CD14-positive monocyte (primary cell): Measurements from ENCODE around the gene FMO1. TPM values are rescaled to one million over a fixed set of nuclear protein-coding genes. Genes with fewer than 3 reads are reported as not detected.
"Not testable (repeated sequence)": the region's sequence is repeated elsewhere in the genome, so short reads cannot be mapped to it uniquely, and the experiment has no call there.

Experiments
- DNase-seq, 3 donors: peaks; one replicate each; pipeline ENCODE4 v3.0.0-alpha.2; 2011 to 2022
- H2AFZ ChIP-seq: 2 replicates; pipeline ENCODE4 v1.6.0; 2012; ENCODE audit warnings: mild to moderate bottlenecking, low read depth, low read length, inconsistent platforms; ENCODE audit not compliant: insufficient read depth, poor library complexity, severe bottlenecking
- H3K27ac ChIP-seq, 2 donors: 1 replicate in 1 of 2; 2 replicates in 1 of 2; pipeline ENCODE4 v1.5.1; 2012 to 2013; ENCODE audit warnings: low read length in 2 of 2, control low read depth in 1 of 2, inconsistent platforms in 1 of 2, low read depth in 1 of 2, mild to moderate bottlenecking in 1 of 2
- H3K27me3 ChIP-seq, 2 donors: one replicate each; pipeline versions ENCODE4 v1.6.0 to v1.6.1; 2011 to 2013; ENCODE audit warnings: low read length in 2 of 2; ENCODE audit not compliant: control insufficient read depth in 2 of 2, insufficient read depth in 2 of 2
- H3K36me3 ChIP-seq, 2 donors: replicated peaks in 1 of 2; 1 replicate in 1 of 2; 2 replicates in 1 of 2; pipeline versions ENCODE4 v1.5.1 to v1.6.1; 2012 to 2013; ENCODE audit warnings: low read length in 2 of 2, control low read depth in 1 of 2, inconsistent platforms in 1 of 2, mild to moderate bottlenecking in 1 of 2; ENCODE audit not compliant: insufficient read depth in 2 of 2, control insufficient read depth in 1 of 2
- H3K4me1 ChIP-seq, 2 donors: 1 replicate in 1 of 2; 2 replicates in 1 of 2; pipeline versions ENCODE4 v1.5.1 to v1.6.1; 2012 to 2013; ENCODE audit warnings: low read length in 2 of 2, control low read depth in 1 of 2, inconsistent platforms in 1 of 2, mild to moderate bottlenecking in 1 of 2, moderate library complexity in 1 of 2; ENCODE audit not compliant: insufficient read depth in 2 of 2, control insufficient read depth in 1 of 2
- H3K4me2 ChIP-seq: replicated peaks from 2 replicates; pipeline ENCODE3; 2012; ENCODE audit warnings: low read length, moderate library complexity, mild to moderate bottlenecking; ENCODE audit not compliant: poor library complexity, severe bottlenecking; ENCODE audit errors: extremely low read depth
- H3K4me3 ChIP-seq, 3 experiments: fragments of 200-600 bp in 1 of 3; sonication (generic) in 1 of 3; replicated peaks in 1 of 3; 1 replicate in 2 of 3; 2 replicates in 1 of 3; pipeline ENCODE4 v1.5.1; 2011 to 2013; ENCODE audit warnings: low read length in 3 of 3, mild to moderate bottlenecking in 3 of 3, control low read depth in 2 of 3, low read depth in 2 of 3, inconsistent platforms in 1 of 3, moderate library complexity in 1 of 3
- H3K79me2 ChIP-seq: 2 replicates; pipeline ENCODE4 v1.6.0; 2012; ENCODE audit warnings: mild to moderate bottlenecking, control low read depth, inconsistent platforms, low read length, moderate library complexity; ENCODE audit not compliant: insufficient read depth
- H3K9ac ChIP-seq: 2 replicates; pipeline ENCODE4 v1.6.0; 2017; ENCODE audit warnings: low read length, mild to moderate bottlenecking; ENCODE audit not compliant: insufficient read depth, poor library complexity, severe bottlenecking
- H3K9me3 ChIP-seq, 2 donors: replicated peaks in 1 of 2; 1 replicate in 1 of 2; 2 replicates in 1 of 2; pipeline versions ENCODE4 v1.5.1 to v1.6.1; 2012 to 2013; ENCODE audit warnings: low read length in 2 of 2, control low read depth in 1 of 2; ENCODE audit not compliant: control insufficient read depth in 1 of 2, insufficient read depth in 1 of 2
- H4K20me1 ChIP-seq: 2 replicates; pipeline ENCODE4 v1.6.0; 2012; ENCODE audit warnings: mild to moderate bottlenecking, low read length, control low read depth, moderate library complexity; ENCODE audit not compliant: insufficient read depth
- H3K27ac Mint-ChIP-seq, 7 donors: one replicate each; pipeline ENCODE4 v1.8.0; 2020; ENCODE audit warnings: mild to moderate bottlenecking in 7 of 7, mixed read lengths in 7 of 7, moderate library complexity in 6 of 7, inconsistent platforms in 2 of 7
- H3K27me3 Mint-ChIP-seq, 3 donors: one replicate each; pipeline ENCODE4 v1.8.0; 2021 to 2022; ENCODE audit warnings: low read depth in 3 of 3, mild to moderate bottlenecking in 3 of 3, mixed read lengths in 3 of 3, moderate library complexity in 3 of 3, inconsistent platforms in 1 of 3
- H3K36me3 Mint-ChIP-seq, 2 donors: one replicate each; pipeline ENCODE4 v1.8.0; 2020; ENCODE audit warnings: mixed read lengths in 2 of 2, inconsistent platforms in 1 of 2, mild to moderate bottlenecking in 1 of 2
- H3K4me1 Mint-ChIP-seq: one replicate; pipeline ENCODE4 v1.8.0; 2020; ENCODE audit warnings: mild to moderate bottlenecking, mixed read lengths
- H3K4me3 Mint-ChIP-seq, 2 donors: one replicate each; pipeline ENCODE4 v1.8.0; 2020; ENCODE audit warnings: mild to moderate bottlenecking in 2 of 2, mixed read lengths in 2 of 2, moderate library complexity in 1 of 2
- H3K9me3 Mint-ChIP-seq, 7 donors: one replicate each; pipeline ENCODE4 v1.8.0; 2020 to 2022; ENCODE audit warnings: mixed read lengths in 7 of 7, mild to moderate bottlenecking in 6 of 7, moderate library complexity in 6 of 7, inconsistent platforms in 2 of 7
- WGBS: methylation state at CpG from one replicate; pipeline ENCODE4 v1.1.5; 2013; ENCODE audit warnings: missing lambda C conversion rate; ENCODE audit not compliant: insufficient coverage; 5-methylcytosine and 5-hydroxymethylcytosine counted together
- intact Hi-C, 2 donors: fragments of 100-400 bp; cut with micrococcal nuclease; formaldehyde crosslinking; loops; one replicate each; pipeline versions ENCODE4 v1.15.0 to v1.15.1; 2023
- polyA plus RNA-seq, 3 donors: library from polyadenylated mRNA; depleted of rRNA in 1 of 3; unstranded in 2 of 3; stranded (reverse) in 1 of 3; fragments of 300-500 nt in 2 of 3; fragments of >200 nt in 1 of 3; fragmentation: Illumina TruSeq in 2 of 3; gene quantifications; 1 replicate in 2 of 3; 2 replicates in 1 of 3; pipeline ENCODE4 v1.2.3, GENCODE V29; 2012 to 2021
- TF ChIP-seq, protein P1 (sequence below): fragments of 200-600 bp; IDR thresholded peaks from one replicate; pipeline ENCODE4 v1.8.0; 2022; ENCODE audit warnings: antibody characterized with exemption, mild to moderate bottlenecking

Gene FMO1
- polyA plus RNA-seq, 3 donors = not detected

DNA sequence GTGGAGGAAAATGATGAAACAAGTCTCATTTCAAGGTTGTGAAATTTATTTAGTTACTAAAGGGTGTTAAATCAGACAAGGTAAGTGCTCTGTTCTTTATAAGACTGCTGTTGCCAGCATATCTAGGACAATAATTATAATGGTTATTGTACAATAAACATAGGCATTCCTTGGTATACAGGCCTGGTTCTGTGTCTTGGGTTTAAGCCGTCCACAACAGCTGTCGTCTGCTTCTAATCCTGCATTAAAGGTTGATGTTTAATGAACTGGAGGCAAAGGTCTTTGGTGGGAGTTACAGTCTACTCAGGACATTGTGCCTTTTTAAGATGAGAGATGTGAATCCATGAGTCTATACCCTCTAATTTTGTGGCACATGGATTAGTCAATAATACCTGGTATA, 42.3 kb downstream of the FMO1 start:
- peaks cover 22% of the 10 kb centered on the region for H3K4me1 Mint-ChIP-seq
- no peak overlapping the region for H3K4me3 Mint-ChIP-seq
- DNase-seq = no peak
- peaks cover 8 to 16% of the 10 kb centered on the region in 2 donors for H3K4me1 ChIP-seq
- peaks cover 0 to 1% (median 0%) of the 10 kb centered on the region in 3 donors for H3K27me3 Mint-ChIP-seq
- no peak overlapping the region for H3K9ac ChIP-seq
- H3K79me2 ChIP-seq = no peaks in the 10 kb centered on the region
- H3K9me3 ChIP-seq = no peaks in the 10 kb centered on the region
- H4K20me1 ChIP-seq = no peaks in the 10 kb centered on the region
- H3K4me2 ChIP-seq = no peak overlapping the region
- H3K9me3 Mint-ChIP-seq = peaks cover 0 to 8% (median 0%) of the 10 kb centered on the region in 7 donors
- H2AFZ ChIP-seq = no peak overlapping the region
- no peaks in the 10 kb centered on the region for H3K36me3 Mint-ChIP-seq
- intact Hi-C loops = no loop called here
- TF ChIP-seq, protein P1, sequence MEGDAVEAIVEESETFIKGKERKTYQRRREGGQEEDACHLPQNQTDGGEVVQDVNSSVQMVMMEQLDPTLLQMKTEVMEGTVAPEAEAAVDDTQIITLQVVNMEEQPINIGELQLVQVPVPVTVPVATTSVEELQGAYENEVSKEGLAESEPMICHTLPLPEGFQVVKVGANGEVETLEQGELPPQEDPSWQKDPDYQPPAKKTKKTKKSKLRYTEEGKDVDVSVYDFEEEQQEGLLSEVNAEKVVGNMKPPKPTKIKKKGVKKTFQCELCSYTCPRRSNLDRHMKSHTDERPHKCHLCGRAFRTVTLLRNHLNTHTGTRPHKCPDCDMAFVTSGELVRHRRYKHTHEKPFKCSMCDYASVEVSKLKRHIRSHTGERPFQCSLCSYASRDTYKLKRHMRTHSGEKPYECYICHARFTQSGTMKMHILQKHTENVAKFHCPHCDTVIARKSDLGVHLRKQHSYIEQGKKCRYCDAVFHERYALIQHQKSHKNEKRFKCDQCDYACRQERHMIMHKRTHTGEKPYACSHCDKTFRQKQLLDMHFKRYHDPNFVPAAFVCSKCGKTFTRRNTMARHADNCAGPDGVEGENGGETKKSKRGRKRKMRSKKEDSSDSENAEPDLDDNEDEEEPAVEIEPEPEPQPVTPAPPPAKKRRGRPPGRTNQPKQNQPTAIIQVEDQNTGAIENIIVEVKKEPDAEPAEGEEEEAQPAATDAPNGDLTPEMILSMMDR = no peak
- H3K36me3 ChIP-seq = no peaks in the 10 kb centered on the region
- H3K27me3 ChIP-seq = no peaks in the 10 kb centered on the region
- no peak overlapping the region for H3K27ac ChIP-seq
- WGBS = 100% methylated on average over 2 of the region's 2 CpGs
- H3K27ac Mint-ChIP-seq = no peak overlapping the region
- no peak overlapping the region for H3K4me3 ChIP-seq

DNA sequence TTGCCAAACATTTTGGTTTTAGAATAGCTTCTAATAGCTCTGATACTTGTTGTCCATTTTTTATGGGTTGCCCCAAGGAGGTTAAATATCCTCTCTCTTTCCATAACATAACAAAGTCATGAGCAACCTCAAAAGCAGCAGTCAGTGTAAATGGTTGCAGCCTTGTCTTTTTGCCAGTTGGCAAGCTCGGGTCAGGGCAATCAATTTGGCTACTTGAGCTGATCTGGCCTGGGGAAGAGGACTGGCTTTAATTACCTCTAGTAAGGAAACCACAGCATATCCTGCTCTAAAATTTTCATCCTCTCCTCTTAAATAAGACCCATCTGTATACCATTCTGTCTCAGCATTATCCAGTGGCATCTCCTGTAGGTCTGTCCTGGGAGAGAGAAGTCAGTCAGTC, 44.5 kb downstream of the FMO1 start:
- Histone ChIP-seq H2AFZ (no peak overlapping the region), H4K20me1 (no peaks in the 10 kb centered on the region), H3K9me3 (no peaks in the 10 kb centered on the region), H3K79me2 (no peaks in the 10 kb centered on the region), H3K4me1 (peaks cover 0 to 3% of the 10 kb centered on the region in 2 donors), H3K36me3 (no peaks in the 10 kb centered on the region), H3K27ac (no peak overlapping the region), H3K9ac (no peak overlapping the region), H3K4me3 (no peak overlapping the region), H3K4me2 (no peak overlapping the region), H3K27me3 (no peaks in the 10 kb centered on the region)
- Mint-ChIP-seq H3K4me1 (peaks cover 5% of the 10 kb centered on the region), H3K27me3 (peaks cover 0 to 1% (median 0%) of the 10 kb centered on the region in 3 donors), H3K4me3 (no peak overlapping the region), H3K27ac (no peak overlapping the region), H3K36me3 (no peaks in the 10 kb centered on the region), H3K9me3 (peaks cover 0 to 12% (median 2%) of the 10 kb centered on the region in 7 donors)
- 86% methylated on average over 1 of the region's 1 CpG for WGBS
- TF ChIP-seq, protein P1 = no peak
- intact Hi-C loops = no loop called here
- DNase-seq = no peak

DNA sequence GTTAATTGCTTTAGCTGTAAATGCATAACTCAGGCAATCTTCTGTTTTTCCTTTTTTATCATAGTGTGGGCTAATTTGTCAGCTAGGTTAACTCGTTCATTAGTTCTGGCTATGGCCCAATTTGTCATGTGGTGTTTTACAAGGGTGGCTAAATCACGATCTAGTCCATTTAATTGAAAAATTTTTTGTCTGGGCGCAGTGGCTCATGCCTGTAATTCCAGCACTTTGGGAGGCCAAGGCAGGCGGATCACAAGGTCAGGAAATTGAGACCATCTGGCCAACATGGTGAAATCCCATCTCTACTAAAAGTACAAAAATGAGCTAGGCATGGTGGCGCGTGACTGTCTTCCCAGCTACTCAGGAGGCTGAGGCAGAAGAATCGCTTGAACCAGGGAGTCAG, 47.1 kb downstream of the FMO1 start:
- H3K9ac ChIP-seq, H3K4me2 ChIP-seq, H3K4me3 Mint-ChIP-seq, H4K20me1 ChIP-seq, H3K27ac ChIP-seq, DNase-seq, H3K36me3 Mint-ChIP-seq, H3K36me3 ChIP-seq, H3K27me3 ChIP-seq, H3K79me2 ChIP-seq, H2AFZ ChIP-seq, H3K27me3 Mint-ChIP-seq, H3K27ac Mint-ChIP-seq, H3K4me1 ChIP-seq, intact Hi-C loops, H3K4me1 Mint-ChIP-seq, H3K4me3 ChIP-seq: not testable (repeated sequence)
- peaks cover 10 to 30% (median 16%) of the 10 kb centered on the region in 7 donors for H3K9me3 Mint-ChIP-seq
- 93% methylated on average over 3 of the region's 7 CpGs for WGBS
- peaks cover 10 to 14% of the 10 kb centered on the region in 2 donors for H3K9me3 ChIP-seq
